Body of pancreas (tissue), 4 donors: Measurements from ENCODE around the gene DVL2. TPM values are rescaled to one million over a fixed set of nuclear protein-coding genes. Genes with fewer than 3 reads are reported as not detected.

Source experiments
- ATAC-seq: fragments of 150-250 bp; one replicate; pipeline ENCODE4 v1.9.1; 2016
- DNase-seq, 4 donors: peaks; one replicate each; pipeline ENCODE4 v3.0.0-alpha.2; 2019
- H3K27ac ChIP-seq, 4 donors: fragments of 200-600 bp; sonication (generic); 1 replicate in 3 of 4; 2 replicates in 1 of 4; pipeline versions ENCODE4 v1.5.1 to v1.6.1; 2016 to 2019; ENCODE audit warnings: mild to moderate bottlenecking in 1 of 4, mixed read lengths in 1 of 4, moderate library complexity in 1 of 4
- H3K27me3 ChIP-seq, 2 donors: fragments of 200-600 bp; sonication (generic); one replicate each; pipeline ENCODE4 v1.6.0; 2016; ENCODE audit warnings: mild to moderate bottlenecking in 1 of 2
- H3K36me3 ChIP-seq, 2 donors: fragments of 200-600 bp; sonication (generic); replicated peaks in 1 of 2; 2 replicates each; pipeline ENCODE4 v1.5.1; 2016; ENCODE audit warnings: low read depth in 2 of 2; ENCODE audit not compliant: insufficient read depth in 1 of 2
- H3K4me1 ChIP-seq: fragments of 200-600 bp; sonication (generic); one replicate; pipeline ENCODE4 v1.6.0; 2016
- H3K4me3 ChIP-seq, 2 donors: fragments of 200-600 bp; sonication (generic); 1 replicate in 1 of 2; 2 replicates in 1 of 2; pipeline ENCODE4 v1.5.1; 2016 to 2019
- H3K9me3 ChIP-seq, 3 donors: fragments of 200-600 bp; sonication (generic); 1 replicate in 2 of 3; 2 replicates in 1 of 3; pipeline ENCODE4 v1.5.1; 2016
- POLR2A ChIP-seq, 3 donors: fragments of 450-650 bp; IDR thresholded peaks; one replicate each; pipeline ENCODE4 v1.6.1; 2016; ENCODE audit warnings: antibody characterized with exemption in 3 of 3, mild to moderate bottlenecking in 2 of 3
- WGBS, 2 donors: methylation state at CpG; one replicate each; pipeline ENCODE4 v1.1.5; 2017; 5-methylcytosine and 5-hydroxymethylcytosine counted together
- intact Hi-C: fragments of 100-400 bp; cut with DNase I; formaldehyde crosslinking; loops from one replicate; pipeline ENCODE4 v1.15.1; 2023
- total RNA-seq, 2 donors: library from RNA; depleted of rRNA; stranded (reverse); fragments of >200 nt; gene quantifications; one replicate each; pipeline ENCODE4 v1.1.0, GENCODE V29; 2016
- TF ChIP-seq, protein P1 (sequence below), 7 experiments: fragments of 450-650 bp in 4 of 7; fragments of 200-600 bp in 3 of 7; sonication (generic) in 3 of 7; IDR thresholded peaks; one replicate each; pipeline ENCODE4 v1.5.1; 2016 to 2019; ENCODE audit warnings: antibody characterized with exemption in 7 of 7

Gene DVL2
- total RNA-seq, 2 donors from 2014 or later, result 19.5 to 41.5 TPM

DNA sequence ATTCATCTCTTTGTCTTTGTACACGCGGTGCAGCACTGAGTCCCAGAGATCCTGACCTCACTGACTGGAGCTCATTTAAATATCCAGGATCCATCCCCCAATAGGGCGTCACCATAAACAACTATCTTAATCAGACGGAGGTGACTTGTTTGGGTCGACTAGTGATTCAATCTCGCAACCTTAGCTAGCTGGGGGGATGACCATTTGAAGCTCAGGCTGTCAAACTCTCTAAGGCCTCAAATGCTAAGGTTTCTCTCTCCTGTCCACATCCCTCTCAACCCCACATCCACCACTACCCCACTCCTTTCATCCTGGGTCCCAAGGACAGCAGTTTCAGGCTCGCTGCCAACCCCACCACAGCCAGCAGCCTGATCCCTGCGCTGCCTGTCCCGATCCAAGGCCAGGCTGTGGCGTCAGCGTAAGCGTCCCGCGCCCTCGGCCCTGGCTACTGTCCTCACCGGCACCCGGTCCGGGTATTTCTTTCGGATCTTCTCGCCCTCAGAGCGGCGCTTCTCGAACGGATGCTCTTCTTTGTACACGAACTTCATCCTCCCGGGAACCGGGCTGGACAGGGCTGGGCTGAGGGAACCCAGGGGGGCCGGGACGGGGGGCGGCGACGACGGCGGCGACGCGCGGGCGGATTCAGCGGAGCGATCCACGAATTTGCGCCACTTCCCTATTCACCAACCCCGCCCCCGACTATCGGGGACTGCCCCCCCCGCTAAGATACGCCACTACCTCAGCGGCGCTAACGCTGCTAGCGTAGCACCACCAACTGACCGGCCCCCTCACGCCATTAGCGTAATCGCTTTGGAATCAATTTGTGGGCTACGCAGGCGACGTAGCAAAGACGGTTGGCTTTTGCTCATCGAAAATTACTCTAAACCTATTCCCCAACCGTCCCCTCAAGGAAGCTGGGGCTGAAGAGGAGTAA is 7.7 kb upstream of the DVL2 start, which contains the start of gene GABARAP:
GABARAP (minus strand) TSS at position 667 of the 934 bp plus-strand sequence; CDS start at position 548, 119 bp downstream.
- H3K4me1 ChIP-seq, result peaks cover 43% of the 10 kb centered on the region
- peak within 1 kb of the TSS; percentile 92 to 98 (median 98) for H3K27ac ChIP-seq
- peaks cover 0 to 6% of the 10 kb centered on the region in 2 donors for H3K36me3 ChIP-seq
- H3K9me3 ChIP-seq, result no peaks in the 10 kb centered on the region
- intact Hi-C loops, result no loop called here
- H3K27me3 ChIP-seq, result no peaks in the 10 kb centered on the region
- ATAC-seq (peak; percentile 72), DNase-seq (peak; percentile 95 to 96 (median 96))
- TF ChIP-seq, protein P1, sequence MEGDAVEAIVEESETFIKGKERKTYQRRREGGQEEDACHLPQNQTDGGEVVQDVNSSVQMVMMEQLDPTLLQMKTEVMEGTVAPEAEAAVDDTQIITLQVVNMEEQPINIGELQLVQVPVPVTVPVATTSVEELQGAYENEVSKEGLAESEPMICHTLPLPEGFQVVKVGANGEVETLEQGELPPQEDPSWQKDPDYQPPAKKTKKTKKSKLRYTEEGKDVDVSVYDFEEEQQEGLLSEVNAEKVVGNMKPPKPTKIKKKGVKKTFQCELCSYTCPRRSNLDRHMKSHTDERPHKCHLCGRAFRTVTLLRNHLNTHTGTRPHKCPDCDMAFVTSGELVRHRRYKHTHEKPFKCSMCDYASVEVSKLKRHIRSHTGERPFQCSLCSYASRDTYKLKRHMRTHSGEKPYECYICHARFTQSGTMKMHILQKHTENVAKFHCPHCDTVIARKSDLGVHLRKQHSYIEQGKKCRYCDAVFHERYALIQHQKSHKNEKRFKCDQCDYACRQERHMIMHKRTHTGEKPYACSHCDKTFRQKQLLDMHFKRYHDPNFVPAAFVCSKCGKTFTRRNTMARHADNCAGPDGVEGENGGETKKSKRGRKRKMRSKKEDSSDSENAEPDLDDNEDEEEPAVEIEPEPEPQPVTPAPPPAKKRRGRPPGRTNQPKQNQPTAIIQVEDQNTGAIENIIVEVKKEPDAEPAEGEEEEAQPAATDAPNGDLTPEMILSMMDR (IDR thresholded peaks at IDR 0.05), result peak in 2 of 7 experiments; percentile 5 to 11
- peak; percentile 70 to 84 (median 83) for TF ChIP-seq POLR2A (IDR thresholded peaks at IDR 0.05)
- H3K4me3 ChIP-seq, result peak within 1 kb of the TSS; percentile 56 to 88
- 0 to 1% methylated on average over 23 to 61 of the region's 62 CpGs for WGBS, 2 donors

DNA sequence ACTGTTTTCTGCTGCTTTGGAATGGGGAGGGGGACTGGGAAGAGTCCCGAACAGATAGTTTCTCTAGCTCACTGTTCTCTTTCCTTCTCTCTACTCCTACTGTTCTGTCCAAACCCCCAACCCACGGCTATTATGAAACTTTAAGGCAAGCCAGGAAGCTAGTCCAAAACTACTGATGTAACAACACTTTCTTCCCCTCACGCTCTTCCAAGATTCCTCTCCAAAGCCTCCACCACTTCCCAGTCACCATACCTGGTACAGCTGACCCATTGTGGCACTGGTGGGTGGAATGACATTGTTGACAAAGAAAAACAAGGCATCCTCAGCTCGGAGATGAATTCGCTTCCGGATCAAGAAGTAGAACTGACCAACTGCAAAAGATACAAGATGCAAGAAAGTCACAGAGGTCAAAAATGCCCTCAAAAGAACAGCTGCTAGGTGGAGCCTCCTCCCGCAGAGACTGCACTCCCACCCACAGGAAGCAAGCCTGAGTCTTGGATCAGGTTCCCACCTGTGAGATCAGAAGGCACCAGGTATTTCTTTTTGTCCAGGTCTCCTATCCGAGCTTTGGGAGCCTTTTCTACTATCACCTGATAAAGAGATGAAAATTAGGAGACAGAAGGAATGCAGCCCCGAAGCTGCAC is 6.9 kb upstream of the DVL2 start:
- H3K27ac ChIP-seq, result peak overlapping the region; percentile 92 to 98 (median 98)
- H3K4me1 ChIP-seq, result peaks cover 48% of the 10 kb centered on the region
- peaks cover 0 to 5% of the 10 kb centered on the region in 2 donors for H3K36me3 ChIP-seq
- no peak for ATAC-seq
- H3K27me3 ChIP-seq, result no peaks in the 10 kb centered on the region
- H3K9me3 ChIP-seq, result no peaks in the 10 kb centered on the region
- 14 to 15% methylated on average over 9 of the region's 9 CpGs for WGBS, 2 donors
- intact Hi-C loops, result no loop called here
- DNase-seq, result peak in 1 of 4 donors; percentile 27
- no peak for TF ChIP-seq POLR2A (IDR thresholded peaks at IDR 0.05)
- TF ChIP-seq, protein P1 (IDR thresholded peaks at IDR 0.05), result no peak
- H3K4me3 ChIP-seq, result peak overlapping the region; percentile 56 to 88

DNA sequence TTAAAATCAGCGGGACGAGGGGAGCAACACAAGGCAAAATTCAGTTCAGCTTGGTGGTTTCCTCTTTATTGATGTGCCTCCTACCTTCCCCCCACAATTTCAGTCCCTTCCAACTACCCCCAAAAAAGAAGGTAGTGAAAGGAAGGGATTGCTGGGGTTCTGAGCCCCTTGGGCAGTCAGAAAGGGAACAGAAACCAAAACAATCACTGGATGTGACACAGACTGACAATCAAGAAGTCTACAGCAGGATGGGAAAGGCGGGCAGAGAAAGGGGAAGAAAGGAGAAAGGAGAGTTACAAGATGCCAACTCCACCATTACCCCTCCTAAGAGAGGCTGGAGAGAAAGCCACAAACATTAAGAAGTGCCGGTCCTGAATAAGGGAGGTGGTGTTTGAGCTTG is 6.1 kb upstream of the DVL2 start:
- intact Hi-C loops, result no loop called here
- Histone ChIP-seq H3K4me1 (peaks cover 57% of the 10 kb centered on the region), H3K27ac (peak overlapping the region in 2 of 4 donors; percentile 98)

DNA sequence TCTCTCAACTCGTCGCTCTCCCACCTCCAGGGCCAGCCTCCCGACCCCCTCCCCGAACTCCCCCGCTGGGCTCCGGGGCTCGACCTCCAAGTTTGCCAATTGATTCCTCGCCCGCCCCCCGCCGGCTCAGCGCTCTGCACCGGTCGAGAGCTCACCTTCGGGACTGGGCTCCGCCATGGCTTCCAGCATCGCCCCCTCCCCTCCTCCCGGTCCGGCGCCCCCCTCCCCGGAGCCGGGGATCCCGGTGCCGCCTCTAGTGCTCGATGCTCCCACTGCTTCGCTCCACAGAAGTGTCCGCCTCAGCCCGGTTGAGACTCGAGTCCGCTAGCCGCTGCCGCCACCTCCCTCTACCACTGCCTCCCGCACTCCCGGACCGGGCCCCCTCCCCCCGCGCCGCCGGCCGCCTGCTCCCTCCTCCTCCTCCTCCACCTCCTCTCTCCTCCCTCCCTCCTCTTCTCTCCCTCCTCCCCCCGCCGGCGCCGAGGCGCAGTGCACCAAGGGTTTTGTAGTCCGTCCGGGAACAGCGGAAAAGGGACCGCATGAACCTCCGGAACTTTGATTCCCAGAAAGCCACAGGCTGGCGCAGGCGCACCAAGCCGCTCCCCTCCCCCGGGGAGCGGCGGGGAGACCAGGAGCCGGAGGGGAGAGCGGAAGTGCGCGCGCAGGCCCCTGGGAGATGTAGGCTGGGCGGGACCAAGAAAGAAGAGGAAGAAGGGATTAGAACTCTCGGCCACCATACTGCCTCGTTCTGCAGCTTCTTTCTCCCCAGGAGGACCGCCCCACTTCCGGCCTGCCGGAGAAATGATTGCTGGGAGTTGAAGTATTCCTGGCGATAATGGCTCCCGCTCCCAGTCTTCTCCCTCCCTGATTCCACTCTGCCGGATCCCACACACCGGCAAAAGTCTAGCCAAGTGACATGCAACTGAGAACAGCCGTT is 5.0 kb upstream of the DVL2 start, which contains the start of gene PHF23:
PHF23 (minus strand) TSS at position 367 of the 937 bp plus-strand sequence; CDS start at position 189, 178 bp downstream.
- ATAC-seq (peak; percentile 76), DNase-seq (peak; percentile 99)
- H3K27ac ChIP-seq, result peak within 1 kb of the TSS; percentile 78 to 98 (median 92)
- H3K4me1 ChIP-seq, result peaks cover 61% of the 10 kb centered on the region
- no peaks in the 10 kb centered on the region for H3K9me3 ChIP-seq
- WGBS, 2 donors, result 1% methylated on average over 37 to 70 of the region's 72 CpGs
- no peaks in the 10 kb centered on the region for H3K27me3 ChIP-seq
- H3K36me3 ChIP-seq, result peaks cover 0 to 2% of the 10 kb centered on the region in 2 donors
- peak in 2 of 3 donors; percentile 70 to 79 for TF ChIP-seq POLR2A (IDR thresholded peaks at IDR 0.05)
- TF ChIP-seq, protein P1 (IDR thresholded peaks at IDR 0.05), result peak in 4 of 7 experiments; percentile 18 to 47 (median 42)
- H3K4me3 ChIP-seq, result peak within 1 kb of the TSS; percentile 85 to 90
- intact Hi-C loops, result no loop called here

More for the DNA sequence above, 6.1 kb upstream of the DVL2 start:
- no peaks in the 10 kb centered on the region for H3K27me3 ChIP-seq
- no peaks in the 10 kb centered on the region for H3K9me3 ChIP-seq
- TF ChIP-seq, protein P1 (IDR thresholded peaks at IDR 0.05), result no peak
- no peak for TF ChIP-seq POLR2A (IDR thresholded peaks at IDR 0.05)
- H3K36me3 ChIP-seq, result peaks cover 0 to 2% of the 10 kb centered on the region in 2 donors
- ATAC-seq (no peak), DNase-seq (peak in 1 of 4 donors; percentile 26)
- H3K4me3 ChIP-seq, result no peak overlapping the region
- WGBS, 2 donors, result 56 to 64% methylated on average over 4 of the region's 4 CpGs
